H7 (cell line): ENCODE data around the gene SDK2. TPM values are rescaled to one million over a fixed set of nuclear protein-coding genes. Genes with fewer than 3 reads are reported as not detected.

Experiments used
- DNase-seq: peaks from one replicate; pipeline ENCODE4 v3.0.0; 2012
- H3K27me3 ChIP-seq: 2 replicates; pipeline ENCODE4 v1.6.0; 2011; ENCODE audit warnings: mild to moderate bottlenecking, low read length; ENCODE audit not compliant: control insufficient read depth, insufficient read depth
- H3K36me3 ChIP-seq: replicated peaks from 2 replicates; pipeline ENCODE4 v1.5.1; 2011; ENCODE audit warnings: low read length; ENCODE audit not compliant: control insufficient read depth, insufficient read depth
- H3K4me3 ChIP-seq: 2 replicates; pipeline ENCODE4 v1.5.1; 2011; ENCODE audit warnings: low read depth, mild to moderate bottlenecking, control low read depth, low read length, moderate library complexity; ENCODE audit not compliant: insufficient read depth
- total RNA-seq: library from RNA; depleted of rRNA; stranded (reverse); fragments of >200 nt; shearing (Covaris generic); gene quantifications from 2 replicates; pipeline ENCODE4 v1.2.3, GENCODE V29; 2014

The SDK2 gene
- total RNA-seq, 1 experiment from 2014 or later: 12.1 TPM

DNA sequence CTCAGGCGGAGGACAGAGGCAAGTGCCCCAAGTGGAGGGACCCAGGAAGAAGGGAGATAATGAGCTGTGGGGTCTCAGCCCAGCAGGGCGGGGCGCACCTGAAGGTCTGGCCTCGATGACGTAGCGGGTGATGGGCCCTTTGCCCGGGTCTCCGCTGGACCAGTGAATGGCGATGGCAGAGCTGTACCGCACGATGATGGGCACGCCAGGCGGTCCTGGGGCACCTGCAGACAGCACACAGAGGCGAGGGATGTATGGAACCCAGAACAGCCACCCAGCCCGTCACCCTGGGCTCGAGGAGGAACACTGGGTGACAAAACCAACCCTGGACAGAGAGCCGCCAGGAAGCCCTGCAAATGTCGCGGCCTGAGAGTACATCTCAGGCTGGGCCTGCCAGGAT, 286.3 kb downstream of the SDK2 start:
- DNase-seq: peak; percentile 44
- Histone ChIP-seq H3K4me3 (no peak overlapping the region), H3K27me3 (no peaks in the 10 kb centered on the region), H3K36me3 (no peaks in the 10 kb centered on the region)

- Histone ChIP-seq H3K4me3 (no peak overlapping the region), H3K36me3 (no peaks in the 10 kb centered on the region), H3K27me3 (no peaks in the 10 kb centered on the region)
- DNase-seq: no peak
These were observed 286.9 kb downstream of the SDK2 start for GRCh38 chr17:73357318-73357717.

DNA sequence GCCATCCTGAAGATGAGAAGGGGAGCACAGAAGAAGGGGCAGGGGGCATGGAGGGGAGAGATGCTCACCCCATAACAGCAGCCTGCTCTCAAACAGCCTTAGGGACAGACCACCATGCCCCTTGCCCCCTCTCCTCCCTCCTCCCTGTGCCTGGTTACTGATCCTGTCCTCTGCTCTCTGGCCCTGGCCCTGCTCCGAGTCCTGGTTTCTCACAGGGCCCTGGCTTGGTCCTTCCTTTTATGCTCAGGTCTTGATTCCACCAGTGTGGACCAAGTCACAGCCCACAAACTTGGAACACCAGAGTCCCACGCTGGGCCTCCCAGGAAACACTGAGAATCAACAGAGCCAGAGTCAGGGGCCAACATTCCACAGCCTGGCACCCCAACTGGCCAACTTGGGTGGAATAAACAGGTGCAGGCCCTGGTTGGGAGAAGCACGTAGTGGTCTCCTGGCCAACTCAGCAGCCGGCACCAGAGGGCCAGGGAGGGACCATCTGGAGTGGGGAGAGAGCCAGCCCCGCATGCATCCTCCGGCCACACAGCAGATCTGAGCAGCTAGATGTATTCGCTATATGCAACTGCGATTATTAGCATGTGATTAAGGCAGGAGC, 287.6 kb downstream of the SDK2 start:
- H3K4me3 ChIP-seq: no peak overlapping the region
- no peaks in the 10 kb centered on the region for H3K27me3 ChIP-seq
- H3K36me3 ChIP-seq: no peaks in the 10 kb centered on the region
- DNase-seq: no peak

DNA sequence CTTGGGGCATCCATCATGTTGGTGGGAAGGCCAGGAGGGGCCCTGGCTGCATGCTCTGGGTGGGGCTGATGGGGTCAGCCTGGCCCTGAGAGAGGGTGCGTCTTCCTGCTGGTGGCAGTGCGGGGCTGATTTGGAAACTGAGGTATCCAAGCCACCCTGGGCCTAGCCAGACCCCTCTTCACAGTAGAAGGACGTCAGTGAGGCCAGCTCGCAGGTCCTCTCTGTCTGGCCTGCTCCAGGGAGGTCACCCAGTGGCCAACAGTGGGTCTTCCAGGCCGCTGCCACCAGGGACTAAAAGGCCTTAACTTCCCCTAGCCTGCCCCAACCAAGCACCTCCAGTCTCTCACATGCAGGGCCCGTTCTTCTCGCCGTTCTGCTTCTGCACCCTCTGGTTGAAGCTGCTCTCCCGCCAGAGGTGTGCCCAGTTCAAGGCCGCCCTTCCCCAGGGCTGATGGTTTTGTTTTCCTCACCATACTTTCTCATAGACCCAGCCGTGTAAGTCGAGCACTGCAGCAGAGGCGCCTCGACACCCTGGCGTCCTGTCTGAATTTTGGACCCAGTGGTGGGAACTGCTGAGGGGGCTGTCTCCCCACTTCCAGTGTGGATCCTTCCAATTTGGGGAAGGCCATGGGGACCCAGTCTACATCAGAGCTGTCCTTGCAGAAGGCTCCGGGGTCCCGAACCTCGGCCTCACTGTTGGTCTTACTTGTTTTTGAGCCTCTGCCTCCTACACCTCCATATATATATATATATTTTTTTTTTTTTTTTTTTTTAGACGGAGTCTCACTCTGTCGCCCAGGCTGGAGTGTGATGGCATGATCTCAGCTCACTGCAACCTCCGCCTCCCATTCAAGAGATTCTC, 289.6 kb downstream of the SDK2 start:
- Histone ChIP-seq H3K4me3 (no peak overlapping the region), H3K27me3 (no peaks in the 10 kb centered on the region), H3K36me3 (no peaks in the 10 kb centered on the region)
- no peak for DNase-seq

- no peak overlapping the region for H3K4me3 ChIP-seq
- H3K36me3 ChIP-seq: no peaks in the 10 kb centered on the region
- no peaks in the 10 kb centered on the region for H3K27me3 ChIP-seq
- no peak for DNase-seq
These were observed 292.0 kb downstream of the SDK2 start for GRCh38 chr17:73352261-73352660.

DNA sequence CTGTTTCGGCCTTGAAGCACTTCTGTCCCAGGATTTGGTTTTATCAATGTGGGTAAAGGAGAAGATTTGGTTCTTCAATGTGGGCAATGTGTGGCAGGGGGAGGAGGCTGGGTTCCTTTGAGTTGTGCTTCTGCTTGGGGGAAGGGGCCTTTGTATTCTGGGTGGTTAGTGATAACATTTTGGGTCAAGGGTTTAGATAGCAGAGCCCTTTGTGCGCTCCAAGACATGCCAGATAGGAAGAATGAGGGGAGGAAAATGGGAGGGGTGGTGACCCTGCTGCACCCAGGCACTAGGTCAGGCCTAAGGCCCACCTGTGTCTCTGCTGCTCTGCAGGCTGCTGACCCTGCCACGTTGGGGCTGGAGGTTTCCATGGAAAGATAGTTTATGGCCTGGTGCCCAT, 292.5 kb downstream of the SDK2 start:
- no peak for DNase-seq
- no peaks in the 10 kb centered on the region for H3K36me3 ChIP-seq
- no peak overlapping the region for H3K4me3 ChIP-seq
- H3K27me3 ChIP-seq: no peaks in the 10 kb centered on the region

DNA sequence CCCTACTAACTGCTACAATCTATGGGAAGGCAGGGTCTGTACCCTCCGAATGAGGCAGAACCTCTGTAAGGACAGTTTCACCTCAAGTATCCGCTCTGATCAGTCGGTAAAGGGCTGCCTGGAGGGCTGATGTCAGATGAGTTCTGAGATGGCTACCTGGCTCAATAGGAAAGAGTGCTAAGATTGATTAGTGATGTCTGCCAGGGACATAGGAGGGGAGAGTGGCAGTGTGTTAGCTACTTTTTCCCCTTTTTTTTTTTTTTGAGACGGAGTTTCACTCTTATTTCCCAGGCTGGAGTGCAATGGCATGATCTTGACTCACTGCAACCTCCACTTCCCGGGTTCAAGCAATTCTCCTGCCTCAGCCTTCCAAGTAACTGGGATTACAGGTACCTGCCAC, 293.4 kb downstream of the SDK2 start:
- Histone ChIP-seq H3K27me3 (no peaks in the 10 kb centered on the region), H3K36me3 (no peaks in the 10 kb centered on the region), H3K4me3 (no peak overlapping the region)
- DNase-seq: no peak

- H3K36me3 ChIP-seq: no peaks in the 10 kb centered on the region
- no peak overlapping the region for H3K4me3 ChIP-seq
- H3K27me3 ChIP-seq: no peaks in the 10 kb centered on the region
- no peak for DNase-seq
These were observed 294.6 kb downstream of the SDK2 start for GRCh38 chr17:73349647-73350046.

GRCh38 chr17:73349138-73349537, 295.1 kb downstream of the SDK2 start:
- H3K36me3 ChIP-seq: no peaks in the 10 kb centered on the region
- DNase-seq: peak; percentile 65
- H3K4me3 ChIP-seq: no peak overlapping the region
- H3K27me3 ChIP-seq: no peaks in the 10 kb centered on the region

DNA sequence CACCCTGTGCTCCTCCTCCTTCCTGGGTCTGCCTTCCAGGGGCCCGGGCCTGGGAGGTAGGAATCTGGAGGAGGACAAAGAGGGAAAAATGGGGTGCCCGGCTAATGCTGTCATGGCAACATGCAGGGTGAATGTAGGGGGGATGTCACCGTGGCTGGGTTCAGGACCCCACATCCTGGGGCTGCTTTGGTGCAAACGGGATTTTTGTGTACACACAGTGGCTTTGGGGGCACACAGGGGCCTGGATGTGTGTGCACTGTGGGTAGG, 295.5 kb downstream of the SDK2 start:
- Histone ChIP-seq H3K4me3 (no peak overlapping the region), H3K27me3 (no peaks in the 10 kb centered on the region), H3K36me3 (no peaks in the 10 kb centered on the region)
- no peak for DNase-seq

GRCh38 chr17:73348018-73348828, 296.0 kb downstream of the SDK2 start:
- no peak overlapping the region for H3K4me3 ChIP-seq
- DNase-seq: peak; percentile 87
- H3K27me3 ChIP-seq: no peaks in the 10 kb centered on the region
- H3K36me3 ChIP-seq: no peaks in the 10 kb centered on the region

DNA sequence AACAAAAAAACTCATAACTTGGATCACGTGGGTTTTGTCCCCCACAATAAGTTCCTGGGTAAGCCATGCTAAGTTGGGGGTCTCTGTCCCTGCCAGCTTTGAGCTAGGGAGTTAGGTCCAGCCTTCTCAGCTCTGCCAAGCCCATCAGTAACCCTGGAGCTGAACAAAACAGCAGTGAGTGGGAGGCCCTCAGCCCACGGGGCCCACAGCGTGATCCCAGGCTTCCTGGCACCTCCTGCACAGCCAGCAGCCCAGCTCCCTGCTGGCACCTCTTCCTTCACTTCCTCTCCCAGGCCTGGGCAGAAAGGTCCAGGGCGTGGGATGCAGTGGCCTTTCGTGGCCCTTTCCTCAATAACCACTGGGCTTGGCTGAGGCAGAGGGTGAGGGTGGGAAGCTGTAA, 296.9 kb downstream of the SDK2 start:
- Histone ChIP-seq H3K4me3 (no peak overlapping the region), H3K36me3 (no peaks in the 10 kb centered on the region), H3K27me3 (no peaks in the 10 kb centered on the region)
- no peak for DNase-seq

DNA sequence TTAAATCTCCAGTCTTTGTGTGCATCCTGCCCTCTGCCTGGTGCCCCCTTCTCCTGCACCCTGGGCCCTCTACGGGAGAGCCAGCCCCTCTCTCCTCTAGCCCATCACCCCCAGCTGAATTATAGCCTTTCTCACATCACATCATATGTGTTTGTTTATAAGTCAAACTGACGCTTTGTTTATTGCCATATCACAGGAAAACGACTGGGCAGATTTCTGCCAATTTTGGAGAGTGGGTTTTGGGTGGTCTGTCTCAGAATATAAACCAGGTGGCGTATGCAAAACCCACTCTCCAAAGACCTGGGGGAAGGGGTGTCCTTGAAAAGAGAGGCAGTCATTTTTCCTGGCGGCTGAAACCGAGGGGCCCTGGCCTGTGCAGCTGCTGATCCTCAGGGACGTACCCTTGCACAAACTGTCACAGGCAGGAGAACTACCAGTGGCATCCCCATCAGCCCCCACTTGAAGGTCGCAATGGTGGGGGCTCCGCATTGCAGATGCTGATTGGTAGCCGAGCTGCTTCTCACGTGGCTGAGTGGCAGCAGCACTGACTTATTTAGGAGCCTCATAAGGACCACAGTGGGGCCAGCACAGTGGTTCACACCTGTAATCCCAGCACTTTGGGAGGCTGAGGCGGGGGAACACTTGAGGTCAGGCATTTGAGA, 297.6 kb downstream of the SDK2 start:
- DNase-seq: peak; percentile 31
- Histone ChIP-seq H3K27me3 (no peaks in the 10 kb centered on the region), H3K36me3 (no peaks in the 10 kb centered on the region), H3K4me3 (no peak overlapping the region)

- H3K27me3 ChIP-seq: no peaks in the 10 kb centered on the region
- DNase-seq: peak; percentile 62
- H3K36me3 ChIP-seq: no peaks in the 10 kb centered on the region
- no peak overlapping the region for H3K4me3 ChIP-seq
These were observed 300.3 kb downstream of the SDK2 start for GRCh38 chr17:73343739-73344454.
